HFF-Myc (cell line): ENCODE measurements around the gene GRIK2.

Source experiments
- DNase-seq: peaks from one replicate; pipeline ENCODE4 v3.0.0-alpha.2; 2011; ENCODE audit warnings: low read depth; ENCODE audit errors: extremely low read depth
- H3K4me3 ChIP-seq: replicated peaks from 2 replicates; pipeline ENCODE4 v1.5.1; 2011; ENCODE audit warnings: low read depth, mild to moderate bottlenecking, control low read depth, low read length
- CTCF ChIP-seq: IDR thresholded peaks from 2 replicates; pipeline ENCODE4 v1.5.1; 2012; ENCODE audit warnings: mild to moderate bottlenecking, low read depth, low read length, control low read depth; ENCODE audit errors: missing control alignments

The GRIK2 gene

GRCh38 chr6:101703311-101703710, 309.8 kb downstream of the GRIK2 start:
- H3K4me3 ChIP-seq, result no peak overlapping the region
- DNase-seq, result no peak
- no peak for TF ChIP-seq CTCF

GRCh38 chr6:101705866-101706265, 312.4 kb downstream of the GRIK2 start:
- TF ChIP-seq CTCF, result no peak
- DNase-seq, result no peak
- H3K4me3 ChIP-seq, result no peak overlapping the region

GRCh38 chr6:101706576-101706975, 313.1 kb downstream of the GRIK2 start:
- DNase-seq, result no peak
- H3K4me3 ChIP-seq, result no peak overlapping the region
- no peak for TF ChIP-seq CTCF

GRCh38 chr6:101711518-101711917, 318.0 kb downstream of the GRIK2 start:
- no peak for DNase-seq
- no peak overlapping the region for H3K4me3 ChIP-seq
- no peak for TF ChIP-seq CTCF

GRCh38 chr6:101716387-101716786, 322.9 kb downstream of the GRIK2 start:
- H3K4me3 ChIP-seq, result no peak overlapping the region
- no peak for TF ChIP-seq CTCF
- DNase-seq, result no peak

GRCh38 chr6:101716810-101717209, 323.3 kb downstream of the GRIK2 start:
- no peak overlapping the region for H3K4me3 ChIP-seq
- no peak for TF ChIP-seq CTCF
- no peak for DNase-seq

GRCh38 chr6:101719521-101719920, 326.0 kb downstream of the GRIK2 start:
- H3K4me3 ChIP-seq, result no peak overlapping the region
- no peak for TF ChIP-seq CTCF
- no peak for DNase-seq
